ENCODE data around the gene DLGAP4.

DNA sequence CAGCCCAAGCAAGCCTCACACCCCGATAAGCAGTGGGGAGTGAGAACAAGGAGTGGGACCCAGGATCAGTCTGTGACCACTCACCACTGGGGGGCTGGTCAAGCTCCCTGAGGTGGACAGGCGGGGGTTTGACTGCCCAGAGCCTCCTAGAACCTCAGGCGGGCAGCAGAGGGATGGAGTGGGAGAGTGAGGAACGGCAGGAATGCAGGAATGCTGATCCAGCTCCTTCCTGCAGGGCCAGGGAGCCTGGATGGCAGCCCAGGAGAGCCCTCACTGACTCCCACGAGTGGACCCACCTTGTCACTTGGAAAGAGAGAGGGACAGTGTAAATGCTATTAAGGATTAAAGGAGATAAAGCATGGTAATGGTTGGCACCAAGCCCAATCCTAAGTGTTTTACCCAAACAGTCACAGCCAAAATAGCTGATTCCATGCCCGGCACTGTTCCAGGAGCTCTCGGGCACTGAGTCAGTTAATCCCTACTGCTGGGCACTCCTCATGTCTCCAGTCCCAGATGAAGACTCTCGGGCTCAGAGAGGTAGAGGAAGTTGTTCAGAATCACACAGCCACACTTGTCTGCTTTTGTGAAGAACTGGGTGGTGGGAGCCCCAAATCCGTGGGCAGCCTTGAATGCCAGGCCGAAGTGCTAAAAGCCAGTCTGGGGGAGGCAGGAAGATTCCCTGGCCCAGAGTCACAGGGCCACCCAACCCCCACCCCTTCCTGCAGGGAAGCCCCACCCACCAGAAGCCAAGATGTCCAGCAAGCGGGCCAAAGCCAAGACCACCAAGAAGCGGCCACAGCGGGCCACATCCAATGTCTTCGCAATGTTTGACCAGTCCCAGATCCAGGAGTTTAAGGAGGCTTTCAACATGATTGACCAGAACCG lies 238.2 kb downstream of the DLGAP4 start:
- TF ChIP-seq, protein P1, sequence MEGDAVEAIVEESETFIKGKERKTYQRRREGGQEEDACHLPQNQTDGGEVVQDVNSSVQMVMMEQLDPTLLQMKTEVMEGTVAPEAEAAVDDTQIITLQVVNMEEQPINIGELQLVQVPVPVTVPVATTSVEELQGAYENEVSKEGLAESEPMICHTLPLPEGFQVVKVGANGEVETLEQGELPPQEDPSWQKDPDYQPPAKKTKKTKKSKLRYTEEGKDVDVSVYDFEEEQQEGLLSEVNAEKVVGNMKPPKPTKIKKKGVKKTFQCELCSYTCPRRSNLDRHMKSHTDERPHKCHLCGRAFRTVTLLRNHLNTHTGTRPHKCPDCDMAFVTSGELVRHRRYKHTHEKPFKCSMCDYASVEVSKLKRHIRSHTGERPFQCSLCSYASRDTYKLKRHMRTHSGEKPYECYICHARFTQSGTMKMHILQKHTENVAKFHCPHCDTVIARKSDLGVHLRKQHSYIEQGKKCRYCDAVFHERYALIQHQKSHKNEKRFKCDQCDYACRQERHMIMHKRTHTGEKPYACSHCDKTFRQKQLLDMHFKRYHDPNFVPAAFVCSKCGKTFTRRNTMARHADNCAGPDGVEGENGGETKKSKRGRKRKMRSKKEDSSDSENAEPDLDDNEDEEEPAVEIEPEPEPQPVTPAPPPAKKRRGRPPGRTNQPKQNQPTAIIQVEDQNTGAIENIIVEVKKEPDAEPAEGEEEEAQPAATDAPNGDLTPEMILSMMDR (conservative IDR thresholded peaks at IDR 0.05; ENCODE audit: low read depth, low read length) = no peak
- no peak for TF ChIP-seq EZH2 (IDR thresholded peaks at IDR 0.05; ENCODE audit: borderline replicate concordance, low read depth, low read length, poor library complexity, severe bottlenecking)

Measured in A673 (cell line).